GM19099 (cell line): ENCODE measurements around the gene KEL.

Source experiments
- POLR2A ChIP-seq: IDR thresholded peaks from 3 replicates; pipeline ENCODE4 v1.6.1; 2011; ENCODE audit warnings: low read depth; ENCODE audit not compliant: insufficient read length; ENCODE audit errors: extremely low read depth

KEL gene

GRCh38 chr7:142964502-142965246 is 2.5 kb upstream of the KEL start:
- TF ChIP-seq POLR2A, result no peak

DNA sequence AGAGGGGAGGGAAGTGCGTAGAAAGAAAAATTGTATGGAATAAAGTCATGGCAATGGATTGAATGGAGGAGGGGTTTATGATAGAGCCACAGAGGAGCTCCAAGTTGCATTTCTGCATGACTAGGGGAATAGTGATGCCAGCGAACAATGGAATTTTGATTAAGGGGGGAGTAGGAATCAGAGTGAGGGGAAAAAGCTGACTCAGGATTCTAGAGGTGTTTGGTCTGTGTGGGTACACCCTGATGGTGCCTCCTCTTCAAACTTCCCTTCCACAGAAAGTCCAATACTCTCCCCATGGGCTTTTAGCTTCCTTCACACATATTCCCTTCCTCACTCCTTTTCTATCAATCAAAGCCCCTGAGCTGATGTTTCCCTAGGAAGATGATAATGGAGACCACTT is 1.8 kb upstream of the KEL start:
- TF ChIP-seq POLR2A, result no peak

DNA sequence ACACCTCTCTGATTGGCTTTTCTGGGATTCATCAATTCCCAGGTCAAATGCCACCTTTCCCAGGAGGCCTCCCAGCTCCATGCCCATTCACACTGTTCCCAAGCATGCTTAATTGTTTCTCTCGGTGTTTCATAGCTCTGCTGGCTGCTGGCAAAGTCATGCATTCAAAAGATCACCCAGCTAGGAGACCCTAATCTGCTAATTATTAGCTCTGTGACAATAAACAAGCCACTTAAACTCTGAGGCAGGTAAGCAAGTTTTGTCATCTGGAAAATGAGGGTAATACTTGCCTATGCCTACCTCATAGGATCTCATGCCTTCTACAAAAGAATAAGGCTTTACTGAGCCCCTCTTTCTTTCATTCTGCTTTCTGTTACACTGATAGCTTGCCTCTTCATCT is 828 bp upstream of the KEL start:
- TF ChIP-seq POLR2A, result no peak

DNA sequence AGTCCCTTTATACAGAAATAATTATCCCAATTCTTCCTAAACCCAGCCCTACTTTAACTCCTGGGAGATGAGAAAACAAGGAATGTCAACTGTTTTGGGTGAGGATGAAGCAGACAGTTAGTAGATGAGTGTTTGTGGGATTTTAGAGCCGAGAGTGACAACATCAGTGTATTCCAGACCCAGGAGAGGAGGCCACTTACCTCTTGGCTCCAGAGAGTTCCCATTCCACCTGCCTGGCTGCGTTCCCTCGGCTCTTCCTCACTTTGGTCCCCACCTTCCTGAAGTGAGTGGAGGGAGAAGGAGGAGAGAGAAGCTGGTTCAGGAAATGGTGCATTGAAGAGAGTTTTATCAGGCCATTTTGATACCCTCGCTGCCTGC is 579 bp downstream of the KEL start:
- TF ChIP-seq POLR2A, result no peak

GRCh38 chr7:142960955-142961512 is 1.1 kb downstream of the KEL start:
- no peak for TF ChIP-seq POLR2A

DNA sequence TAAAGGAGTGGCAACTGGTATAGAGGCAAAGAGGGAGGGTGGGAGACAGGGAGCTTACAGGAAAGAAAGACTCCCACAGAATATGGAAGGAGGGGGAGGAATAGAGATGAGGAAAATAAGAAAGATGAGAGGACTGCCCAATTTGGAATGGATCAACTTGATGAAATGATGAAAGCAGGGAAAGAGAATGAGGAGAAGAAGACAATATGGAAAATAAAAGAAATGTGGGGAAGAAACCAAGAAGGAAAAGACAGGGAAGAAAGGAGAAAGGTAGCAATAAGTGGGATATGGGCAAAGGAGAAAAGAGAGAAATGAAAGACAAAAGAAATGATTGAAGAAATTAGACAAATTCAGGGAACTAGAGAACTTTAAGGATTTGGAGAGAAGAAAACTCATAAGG is 3.0 kb downstream of the KEL start:
- TF ChIP-seq POLR2A, result no peak

- no peak for TF ChIP-seq POLR2A
Measured at GRCh38 chr7:142957723-142958122, 4.4 kb downstream of the KEL start.

GRCh38 chr7:142956951-142957623 is 5.1 kb downstream of the KEL start:
- TF ChIP-seq POLR2A, result no peak

DNA sequence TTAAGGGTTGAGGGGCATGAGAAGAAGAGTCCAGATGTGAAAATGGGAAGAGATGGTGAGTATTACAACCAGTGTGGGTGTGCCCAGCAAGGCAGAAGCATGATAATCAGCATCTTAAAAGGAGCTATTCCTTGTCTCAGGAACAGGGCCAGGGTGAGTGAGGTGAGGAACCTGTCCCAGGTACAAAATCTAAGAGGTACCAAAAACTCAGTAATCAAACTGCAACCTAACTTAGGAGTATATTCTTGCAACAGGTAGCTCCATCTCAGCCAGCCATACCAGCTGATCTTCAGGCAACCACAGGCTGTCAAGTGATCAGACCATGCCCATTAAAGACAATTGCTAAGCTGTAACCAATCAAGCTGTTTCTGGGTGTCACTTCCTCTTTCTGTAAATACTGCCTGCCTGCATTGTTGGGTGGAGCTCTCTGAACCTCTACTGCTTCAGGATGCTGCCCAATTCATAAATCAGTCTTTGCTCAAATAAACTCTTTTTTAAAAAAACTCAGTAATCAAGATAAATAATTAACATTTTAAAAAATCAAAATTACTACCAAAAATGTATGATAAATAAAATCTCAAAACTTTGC is 7.4 kb downstream of the KEL start:
- no peak for TF ChIP-seq POLR2A

- TF ChIP-seq POLR2A, result no peak
Measured at GRCh38 chr7:142950235-142950634, 11.9 kb downstream of the KEL start.

- no peak for TF ChIP-seq POLR2A
Measured at GRCh38 chr7:142948603-142949002, 13.6 kb downstream of the KEL start.

GRCh38 chr7:142945001-142945400 is 17.2 kb downstream of the KEL start:
- TF ChIP-seq POLR2A, result no peak

DNA sequence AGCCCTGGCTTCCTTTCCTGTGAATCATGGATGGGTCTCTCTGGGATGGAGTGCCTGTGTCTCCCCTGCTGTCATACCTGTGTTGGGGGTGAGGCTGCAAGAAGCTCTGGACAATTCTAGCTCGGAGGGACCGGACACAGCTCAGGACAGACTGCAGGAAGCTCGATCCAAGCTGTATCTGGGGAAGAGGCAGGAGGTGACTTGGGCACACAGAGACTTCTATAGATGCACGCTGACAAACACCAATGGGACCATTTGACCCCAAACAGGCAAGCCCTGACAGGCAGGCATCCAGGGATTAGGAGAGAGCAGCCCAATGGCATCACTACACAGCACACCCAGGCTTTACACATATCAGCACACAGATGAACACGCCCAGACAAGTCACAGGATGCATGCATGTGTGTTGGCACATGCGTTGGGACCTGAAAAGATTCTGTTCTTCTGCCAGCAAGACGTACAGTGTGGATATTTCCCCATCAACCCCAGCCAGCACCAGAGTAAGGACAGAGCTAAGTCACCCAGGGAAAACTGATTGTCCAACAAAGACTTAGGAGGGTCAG is 18.4 kb downstream of the KEL start:
- no peak for TF ChIP-seq POLR2A

DNA sequence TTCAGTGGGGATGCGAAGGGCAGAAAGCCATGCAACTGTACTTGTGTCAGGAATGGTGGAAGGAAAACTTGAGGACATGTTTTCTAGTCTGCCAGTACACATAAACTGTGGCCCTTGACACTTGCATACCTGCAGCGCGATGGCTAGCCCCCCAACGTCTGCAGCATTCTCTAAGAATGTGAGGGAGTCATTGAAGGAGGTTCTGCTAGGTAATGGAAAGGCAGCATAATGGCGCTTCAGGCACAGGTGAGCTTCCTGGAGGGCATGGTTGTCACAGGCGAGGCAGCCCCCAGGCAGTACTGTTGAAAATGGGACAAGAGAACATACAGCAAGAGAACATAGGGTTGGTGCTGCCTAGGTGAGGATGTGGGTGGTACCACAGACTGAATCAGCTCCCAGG is 19.4 kb downstream of the KEL start:
- TF ChIP-seq POLR2A, result no peak

DNA sequence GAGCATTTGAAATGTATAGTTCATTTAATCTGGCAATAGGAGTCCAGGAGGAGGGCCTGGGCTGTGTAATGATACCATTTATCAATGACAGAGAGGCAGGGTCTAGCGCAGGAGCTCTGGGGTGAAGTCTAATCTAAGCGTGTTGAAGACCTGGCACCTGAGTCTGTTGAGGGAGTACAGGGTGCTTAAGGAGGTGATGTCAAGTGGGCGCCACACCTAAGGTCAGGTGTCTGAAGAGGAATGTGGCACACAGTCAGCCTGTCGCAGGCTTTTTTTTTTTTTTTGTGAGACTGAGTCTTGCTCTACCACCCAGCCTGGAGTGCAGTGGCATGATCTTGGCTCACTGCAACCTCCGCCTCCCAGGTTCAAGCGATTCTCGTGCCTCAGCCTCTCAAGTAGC is 20.6 kb downstream of the KEL start:
- no peak for TF ChIP-seq POLR2A
